A673 (cell line): ENCODE measurements around the gene MYO18B. TPM values are rescaled to one million over a fixed set of nuclear protein-coding genes. Genes with fewer than 3 reads are reported as not detected.

ENCODE experiments used
- BruUV-seq: library from RNA; stranded (reverse); fragments of 400-500 nt; replicated peaks from 2 replicates; lab custom pipeline; 2021; lab: Mats Ljungman, UMichigan
- CTCF ChIA-PET: fragments of 300-600 bp; sonication (Branson Sonifier 250); formaldehyde crosslinking; loops from one replicate; lab custom pipeline; 2022; ENCODE audit warnings: antibody characterized with exemption; lab: Charles Lee
- POLR2A ChIA-PET: fragments of 300-600 bp; sonication (Branson Sonifier 250); formaldehyde crosslinking; loops from one replicate; lab custom pipeline; 2022; ENCODE audit warnings: antibody characterized with exemption; ENCODE audit not compliant: low non-redundant PET; lab: Charles Lee
- DNase-seq: peaks from one replicate; pipeline ENCODE4 v3.0.0-alpha.2; 2015; ENCODE audit warnings: low spot score
- H3K27ac ChIP-seq: fragments of 200-600 bp; sonication (generic); 2 replicates; pipeline ENCODE4 v1.5.1; 2016; ENCODE audit warnings: mixed run types, low read depth, mild to moderate bottlenecking, mixed read lengths, antibody characterized with exemption, low read length; ENCODE audit not compliant: poor library complexity, severe bottlenecking
- H3K27me3 ChIP-seq: fragments of 200-600 bp; sonication (generic); replicated peaks from 2 replicates; pipeline ENCODE4 v1.6.1; 2017; ENCODE audit warnings: mixed run types, low read depth, mild to moderate bottlenecking, mixed read lengths, antibody characterized with exemption, low read length; ENCODE audit not compliant: insufficient read depth, poor library complexity
- H3K36me3 ChIP-seq: fragments of 200-600 bp; sonication (generic); 2 replicates; pipeline ENCODE4 v1.6.1; 2016; ENCODE audit warnings: mixed run types, mild to moderate bottlenecking, mixed read lengths, antibody characterized with exemption, low read length; ENCODE audit not compliant: insufficient read depth, poor library complexity, severe bottlenecking
- H3K4me1 ChIP-seq: fragments of 200-600 bp; sonication (generic); 2 replicates; pipeline ENCODE4 v1.6.1; 2017; ENCODE audit warnings: mixed run types, mild to moderate bottlenecking, mixed read lengths, antibody characterized with exemption, low read length; ENCODE audit not compliant: insufficient read depth, poor library complexity, severe bottlenecking
- H3K4me3 ChIP-seq: fragments of 200-600 bp; sonication (generic); 2 replicates; pipeline ENCODE4 v1.5.1; 2016; ENCODE audit warnings: low read depth, mixed run types, mild to moderate bottlenecking, mixed read lengths, low read length; ENCODE audit not compliant: poor library complexity, severe bottlenecking
- H3K9me3 ChIP-seq: fragments of 200-600 bp; sonication (generic); 2 replicates; pipeline ENCODE4 v1.6.1; 2016; ENCODE audit warnings: mixed run types, low read depth, mild to moderate bottlenecking, mixed read lengths, antibody characterized with exemption, low read length; ENCODE audit not compliant: poor library complexity, severe bottlenecking
- EZH2 ChIP-seq: fragments of 200-600 bp; sonication (generic); IDR thresholded peaks from 2 replicates; pipeline ENCODE4 v1.6.1; 2017; ENCODE audit warnings: borderline replicate concordance, low read depth, mild to moderate bottlenecking, mixed read lengths, antibody characterized with exemption, low read length; ENCODE audit not compliant: poor library complexity, severe bottlenecking
- intact Hi-C: fragments of 100-400 bp; cut with micrococcal nuclease; formaldehyde crosslinking; loops from one replicate; pipeline ENCODE4 v1.10.0; 2022; ENCODE audit not compliant: unreplicated experiment
- total RNA-seq: library from RNA; stranded (reverse); gene quantifications from 2 replicates; pipeline ENCODE4 v1.2.3, GENCODE V29; 2021
- TF ChIP-seq, protein P1 (sequence below): fragments of 300-800, 200-600 bp; sonication (generic); conservative IDR thresholded peaks from 2 replicates; pipeline ENCODE4 v1.5.1; 2017; ENCODE audit warnings: low read depth, mild to moderate bottlenecking, antibody characterized with exemption, low read length, moderate library complexity, mixed read lengths

MYO18B gene
- total RNA-seq, 1 experiment from 2014 or later, result not detected

DNA sequence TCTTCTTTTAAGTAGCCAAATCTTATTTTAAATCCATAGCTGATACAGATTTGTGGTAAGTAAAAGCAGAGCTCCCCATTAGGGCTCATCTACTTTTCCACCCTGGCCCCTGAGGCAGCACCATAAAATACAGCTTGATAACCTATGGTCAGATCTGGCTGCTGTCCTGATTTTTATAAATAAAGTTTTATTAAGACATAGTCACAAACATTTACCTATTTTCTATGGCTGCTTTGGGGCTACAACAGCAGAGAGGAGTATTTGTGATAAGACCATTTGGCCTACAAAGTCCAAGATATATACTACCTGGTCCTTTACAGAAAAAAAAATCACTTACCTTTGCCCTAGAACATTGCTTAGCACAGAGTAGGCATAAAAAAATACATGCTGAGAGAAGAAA, 227.3 kb downstream of the MYO18B start:
- DNase-seq, result no peak
- Histone ChIP-seq H3K4me1 (peaks cover 9% of the 10 kb centered on the region), H3K9me3 (no peaks in the 10 kb centered on the region), H3K27me3 (no peaks in the 10 kb centered on the region), H3K36me3 (no peaks in the 10 kb centered on the region), H3K27ac (no peak overlapping the region), H3K4me3 (no peak overlapping the region)
- BruUV-seq, result no TSS peak
- CTCF ChIA-PET, result no interaction called here
- intact Hi-C loops, result no loop called here
- no peak for TF ChIP-seq EZH2
- TF ChIP-seq, protein P1, sequence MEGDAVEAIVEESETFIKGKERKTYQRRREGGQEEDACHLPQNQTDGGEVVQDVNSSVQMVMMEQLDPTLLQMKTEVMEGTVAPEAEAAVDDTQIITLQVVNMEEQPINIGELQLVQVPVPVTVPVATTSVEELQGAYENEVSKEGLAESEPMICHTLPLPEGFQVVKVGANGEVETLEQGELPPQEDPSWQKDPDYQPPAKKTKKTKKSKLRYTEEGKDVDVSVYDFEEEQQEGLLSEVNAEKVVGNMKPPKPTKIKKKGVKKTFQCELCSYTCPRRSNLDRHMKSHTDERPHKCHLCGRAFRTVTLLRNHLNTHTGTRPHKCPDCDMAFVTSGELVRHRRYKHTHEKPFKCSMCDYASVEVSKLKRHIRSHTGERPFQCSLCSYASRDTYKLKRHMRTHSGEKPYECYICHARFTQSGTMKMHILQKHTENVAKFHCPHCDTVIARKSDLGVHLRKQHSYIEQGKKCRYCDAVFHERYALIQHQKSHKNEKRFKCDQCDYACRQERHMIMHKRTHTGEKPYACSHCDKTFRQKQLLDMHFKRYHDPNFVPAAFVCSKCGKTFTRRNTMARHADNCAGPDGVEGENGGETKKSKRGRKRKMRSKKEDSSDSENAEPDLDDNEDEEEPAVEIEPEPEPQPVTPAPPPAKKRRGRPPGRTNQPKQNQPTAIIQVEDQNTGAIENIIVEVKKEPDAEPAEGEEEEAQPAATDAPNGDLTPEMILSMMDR, result no peak
- POLR2A ChIA-PET, result no interaction called here

DNA sequence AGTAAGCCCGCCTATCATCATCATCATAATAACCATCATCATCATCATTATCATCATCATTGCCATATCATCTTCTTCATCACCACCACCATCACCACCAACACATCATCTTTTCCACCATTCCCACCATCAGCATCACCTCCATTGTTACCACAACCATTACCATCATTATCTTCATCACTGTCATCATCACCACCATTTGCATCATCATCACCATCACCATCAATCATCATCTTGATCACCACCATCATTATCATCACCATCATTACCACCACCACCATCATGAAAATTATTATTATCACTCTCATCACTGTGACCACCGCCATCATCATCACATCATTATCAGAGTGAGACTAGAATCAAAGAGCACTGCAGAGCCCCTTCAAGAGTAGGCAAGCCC, 227.9 kb downstream of the MYO18B start:
- intact Hi-C loops, result no loop called here
- BruUV-seq, result no TSS peak
- H3K36me3 ChIP-seq, result no peaks in the 10 kb centered on the region
- H3K27me3 ChIP-seq, result no peaks in the 10 kb centered on the region
- POLR2A ChIA-PET, result interaction anchor here (0.5 kb wide), 1 partner anchor 469 kb away, joined by 3 read pairs; no protein-coding TSS in a partner anchor
- no peak overlapping the region for H3K4me3 ChIP-seq
- CTCF ChIA-PET, result no interaction called here
- no peaks in the 10 kb centered on the region for H3K9me3 ChIP-seq
- DNase-seq, result no peak
- TF ChIP-seq, protein P1, result no peak
- TF ChIP-seq EZH2, result no peak
- no peak overlapping the region for H3K27ac ChIP-seq
- H3K4me1 ChIP-seq, result peaks cover 9% of the 10 kb centered on the region

DNA sequence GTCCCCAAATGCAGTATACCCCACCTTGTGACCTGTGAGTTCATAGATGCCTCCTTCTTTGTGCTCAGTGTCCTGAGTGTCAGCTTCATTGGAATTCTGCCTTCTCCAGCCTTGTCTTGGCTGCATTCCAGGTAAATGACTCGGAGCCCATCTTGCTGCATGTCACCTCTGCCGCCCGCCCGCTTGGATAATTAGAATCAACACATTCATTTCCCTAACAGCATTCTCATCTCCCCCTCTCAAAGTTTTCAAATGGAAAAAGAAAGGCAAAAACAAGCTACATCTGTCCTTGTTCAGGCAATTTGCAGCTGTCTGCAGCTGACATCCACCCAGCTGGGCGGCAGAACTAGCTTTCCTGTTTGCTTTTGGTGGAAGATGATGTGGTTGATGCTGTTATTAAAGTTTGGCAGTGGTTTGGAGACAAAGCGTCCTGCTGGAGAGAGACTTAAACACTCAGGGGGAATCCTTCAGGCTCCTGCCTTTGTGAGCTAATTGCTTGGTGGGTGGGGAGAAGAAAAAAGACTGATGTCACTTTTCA, 228.5 kb downstream of the MYO18B start:
- TF ChIP-seq, protein P1, result no peak
- TF ChIP-seq EZH2, result no peak
- BruUV-seq, result no TSS peak
- H3K36me3 ChIP-seq, result no peaks in the 10 kb centered on the region
- H3K27me3 ChIP-seq, result no peaks in the 10 kb centered on the region
- no peak overlapping the region for H3K27ac ChIP-seq
- H3K4me3 ChIP-seq, result no peak overlapping the region
- ChIA-PET POLR2A (interaction anchor here (0.5 kb wide), 1 partner anchor 470 kb away, joined by 3 read pairs; no protein-coding TSS in a partner anchor), CTCF (no interaction called here)
- intact Hi-C loops, result no loop called here
- H3K9me3 ChIP-seq, result no peaks in the 10 kb centered on the region
- H3K4me1 ChIP-seq, result peaks cover 9% of the 10 kb centered on the region
- DNase-seq, result peak; percentile 62
